Stomach (tissue), 9 donors: ENCODE data around the gene STAT5A. TPM values are rescaled to one million over a fixed set of nuclear protein-coding genes. Genes with fewer than 3 reads are reported as not detected.

Source experiments
- DNase-seq, 2 donors: peaks; one replicate each; pipeline versions ENCODE4 v3.0.0 to v3.0.0-alpha.2; 2013 to 2019
- H3K27ac ChIP-seq, 5 donors: fragments of 200-600 bp in 4 of 5; sonication (generic) in 4 of 5; one replicate each; pipeline ENCODE4 v1.5.1; 2013 to 2019; ENCODE audit warnings: mild to moderate bottlenecking in 1 of 5, moderate library complexity in 1 of 5
- H3K27me3 ChIP-seq, 3 donors: fragments of 200-600 bp; sonication (generic); one replicate each; pipeline ENCODE4 v1.5.1; 2017 to 2019; ENCODE audit warnings: mixed run types in 1 of 3
- H3K36me3 ChIP-seq, 4 donors: fragments of 200-600 bp; sonication (generic); 1 replicate in 3 of 4; 2 replicates in 1 of 4; pipeline ENCODE4 v1.5.1; 2016 to 2019
- H3K4me1 ChIP-seq, 4 donors: fragments of 200-600 bp; sonication (generic); one replicate each; pipeline ENCODE4 v1.5.1; 2016 to 2019
- H3K4me3 ChIP-seq, 4 donors: fragments of 200-600 bp; sonication (generic) in 3 of 4; one replicate each; pipeline ENCODE4 v1.5.1; 2016 to 2019; ENCODE audit warnings: mild to moderate bottlenecking in 1 of 4
- H3K9me3 ChIP-seq, 4 donors: fragments of 200-600 bp; sonication (generic); one replicate each; pipeline ENCODE4 v1.5.1; 2016 to 2019
- EP300 ChIP-seq: sonication (generic); formaldehyde crosslinking; IDR thresholded peaks from one replicate; pipeline ENCODE4 v1.6.1; 2017; ENCODE audit warnings: antibody characterized with exemption
- POLR2A ChIP-seq, 4 donors: fragments of 450-650 bp; IDR thresholded peaks; one replicate each; pipeline ENCODE4 v1.6.1; 2016; ENCODE audit warnings: antibody characterized with exemption in 4 of 4, control low read depth in 2 of 4, mild to moderate bottlenecking in 1 of 4, moderate library complexity in 1 of 4
- POLR2AphosphoS5 ChIP-seq, 3 donors: sonication (generic); formaldehyde crosslinking; IDR thresholded peaks; one replicate each; pipeline ENCODE4 v1.6.1; 2016; ENCODE audit warnings: antibody characterized with exemption in 3 of 3
- WGBS, 5 donors: extraction: QIAGEN DNeasy Blood & Tissue Kit in 3 of 5; methylation state at CpG; one replicate each; pipeline versions ENCODE4 v1.1.5 to v1.1.7; 2013 to 2018; 5-methylcytosine and 5-hydroxymethylcytosine counted together
- intact Hi-C: fragments of 100-400 bp; cut with DNase I; formaldehyde crosslinking; loops from one replicate; pipeline ENCODE4 v1.15.1; 2023; ENCODE audit warnings: low total_unique reads
- polyA plus RNA-seq, 3 donors: library from polyadenylated mRNA; stranded (reverse); fragments of 200-250 nt; gene quantifications; one replicate each; pipeline ENCODE4 v1.2.3, GENCODE V29; 2013
- total RNA-seq, 5 donors: library from RNA; depleted of rRNA; stranded (reverse); fragments of >200 nt; gene quantifications; one replicate each; pipeline versions ENCODE4 v1.1.0 to v1.2.3, GENCODE V29; 2014 to 2016
- TF ChIP-seq, protein P1 (sequence below), 7 experiments: fragments of 450-650 bp in 4 of 7; fragments of 200-600 bp in 3 of 7; sonication (generic) in 3 of 7; IDR thresholded peaks; one replicate each; pipeline ENCODE4 v1.5.1; 2016 to 2019; ENCODE audit warnings: antibody characterized with exemption in 7 of 7, control low read depth in 2 of 7, mild to moderate bottlenecking in 1 of 7
- donor health status: healthy with polysubstance abuse.
- donor health status: Bipolar disorder and iron deficiency.
- donor health status: healthy.

The STAT5A gene
- total and polyA plus RNA-seq, 8 donors, result 9.6 to 81.7 (median 16.6) TPM

DNA sequence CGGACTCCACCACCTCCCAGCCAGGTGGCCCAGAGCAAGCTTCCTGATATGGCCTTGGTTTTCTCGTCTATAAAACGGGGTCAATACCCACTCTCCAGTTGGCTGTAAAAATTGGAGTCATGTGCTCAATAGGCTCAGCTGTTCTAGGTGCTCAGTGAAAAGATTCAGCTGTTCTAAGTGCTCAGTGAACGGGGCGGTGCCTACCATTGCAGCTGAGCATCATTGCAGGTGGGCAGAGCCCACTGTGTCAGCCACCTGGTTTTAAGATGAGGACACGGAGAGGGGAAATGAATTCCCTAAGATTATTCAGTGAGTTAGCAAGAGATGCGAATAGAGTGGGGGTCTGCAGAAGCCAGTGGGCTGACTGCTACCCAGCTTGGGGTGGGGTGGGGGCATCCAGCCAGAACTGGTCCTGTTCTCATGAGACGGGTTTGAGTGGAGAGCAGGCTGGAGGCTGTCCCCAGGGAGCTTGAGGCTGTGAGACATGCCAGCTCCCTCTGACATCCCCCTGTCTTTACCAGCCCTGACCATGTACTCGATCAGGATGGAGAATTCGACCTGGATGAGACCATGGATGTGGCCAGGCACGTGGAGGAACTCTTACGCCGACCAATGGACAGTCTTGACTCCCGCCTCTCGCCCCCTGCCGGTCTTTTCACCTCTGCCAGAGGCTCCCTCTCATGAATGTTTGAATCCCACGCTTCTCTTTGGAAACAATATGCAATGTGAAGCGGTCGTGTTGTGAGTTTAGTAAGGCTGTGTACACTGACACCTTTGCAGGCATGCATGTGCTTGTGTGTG is 21.9 kb downstream of the STAT5A start:
- DNase-seq, result no peak
- Histone ChIP-seq H3K27ac (peak overlapping the region in 3 of 5 donors; percentile 9 to 90 (median 85)), H3K4me3 (no peak overlapping the region), H3K4me1 (peaks cover 22 to 64% (median 47%) of the 10 kb centered on the region in 4 donors), H3K36me3 (peaks cover 46 to 99% (median 91%) of the 10 kb centered on the region in 4 donors), H3K27me3 (no peaks in the 10 kb centered on the region), H3K9me3 (no peaks in the 10 kb centered on the region)
- TF ChIP-seq POLR2AphosphoS5 (IDR thresholded peaks at IDR 0.05) (no peak), EP300 (no peak), POLR2A (IDR thresholded peaks at IDR 0.05) (no peak)
- TF ChIP-seq, protein P1, sequence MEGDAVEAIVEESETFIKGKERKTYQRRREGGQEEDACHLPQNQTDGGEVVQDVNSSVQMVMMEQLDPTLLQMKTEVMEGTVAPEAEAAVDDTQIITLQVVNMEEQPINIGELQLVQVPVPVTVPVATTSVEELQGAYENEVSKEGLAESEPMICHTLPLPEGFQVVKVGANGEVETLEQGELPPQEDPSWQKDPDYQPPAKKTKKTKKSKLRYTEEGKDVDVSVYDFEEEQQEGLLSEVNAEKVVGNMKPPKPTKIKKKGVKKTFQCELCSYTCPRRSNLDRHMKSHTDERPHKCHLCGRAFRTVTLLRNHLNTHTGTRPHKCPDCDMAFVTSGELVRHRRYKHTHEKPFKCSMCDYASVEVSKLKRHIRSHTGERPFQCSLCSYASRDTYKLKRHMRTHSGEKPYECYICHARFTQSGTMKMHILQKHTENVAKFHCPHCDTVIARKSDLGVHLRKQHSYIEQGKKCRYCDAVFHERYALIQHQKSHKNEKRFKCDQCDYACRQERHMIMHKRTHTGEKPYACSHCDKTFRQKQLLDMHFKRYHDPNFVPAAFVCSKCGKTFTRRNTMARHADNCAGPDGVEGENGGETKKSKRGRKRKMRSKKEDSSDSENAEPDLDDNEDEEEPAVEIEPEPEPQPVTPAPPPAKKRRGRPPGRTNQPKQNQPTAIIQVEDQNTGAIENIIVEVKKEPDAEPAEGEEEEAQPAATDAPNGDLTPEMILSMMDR (IDR thresholded peaks at IDR 0.05), result no peak
- intact Hi-C loops, result no loop called here
- WGBS, 5 donors, result 80 to 83% (median 82%) methylated on average over 19 of the region's 19 CpGs

DNA sequence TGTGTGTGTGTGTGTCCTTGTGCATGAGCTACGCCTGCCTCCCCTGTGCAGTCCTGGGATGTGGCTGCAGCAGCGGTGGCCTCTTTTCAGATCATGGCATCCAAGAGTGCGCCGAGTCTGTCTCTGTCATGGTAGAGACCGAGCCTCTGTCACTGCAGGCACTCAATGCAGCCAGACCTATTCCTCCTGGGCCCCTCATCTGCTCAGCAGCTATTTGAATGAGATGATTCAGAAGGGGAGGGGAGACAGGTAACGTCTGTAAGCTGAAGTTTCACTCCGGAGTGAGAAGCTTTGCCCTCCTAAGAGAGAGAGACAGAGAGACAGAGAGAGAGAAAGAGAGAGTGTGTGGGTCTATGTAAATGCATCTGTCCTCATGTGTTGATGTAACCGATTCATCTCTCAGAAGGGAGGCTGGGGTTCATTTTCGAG is 22.5 kb downstream of the STAT5A start:
- TF ChIP-seq, protein P1 (IDR thresholded peaks at IDR 0.05), result no peak
- no peak for TF ChIP-seq POLR2A (IDR thresholded peaks at IDR 0.05)
- no peak for TF ChIP-seq POLR2AphosphoS5 (IDR thresholded peaks at IDR 0.05)
- no peak for TF ChIP-seq EP300
- no peak for DNase-seq
- Histone ChIP-seq H3K27ac (peak overlapping the region in 4 of 5 donors; percentile 74 to 90 (median 84)), H3K36me3 (peaks cover 52 to 99% (median 91%) of the 10 kb centered on the region in 4 donors), H3K27me3 (no peaks in the 10 kb centered on the region), H3K9me3 (no peaks in the 10 kb centered on the region), H3K4me1 (peaks cover 22 to 70% (median 51%) of the 10 kb centered on the region in 4 donors), H3K4me3 (no peak overlapping the region)
- intact Hi-C loops, result no loop called here
- WGBS, 5 donors, result 68 to 77% (median 75%) methylated on average over 9 of the region's 9 CpGs

DNA sequence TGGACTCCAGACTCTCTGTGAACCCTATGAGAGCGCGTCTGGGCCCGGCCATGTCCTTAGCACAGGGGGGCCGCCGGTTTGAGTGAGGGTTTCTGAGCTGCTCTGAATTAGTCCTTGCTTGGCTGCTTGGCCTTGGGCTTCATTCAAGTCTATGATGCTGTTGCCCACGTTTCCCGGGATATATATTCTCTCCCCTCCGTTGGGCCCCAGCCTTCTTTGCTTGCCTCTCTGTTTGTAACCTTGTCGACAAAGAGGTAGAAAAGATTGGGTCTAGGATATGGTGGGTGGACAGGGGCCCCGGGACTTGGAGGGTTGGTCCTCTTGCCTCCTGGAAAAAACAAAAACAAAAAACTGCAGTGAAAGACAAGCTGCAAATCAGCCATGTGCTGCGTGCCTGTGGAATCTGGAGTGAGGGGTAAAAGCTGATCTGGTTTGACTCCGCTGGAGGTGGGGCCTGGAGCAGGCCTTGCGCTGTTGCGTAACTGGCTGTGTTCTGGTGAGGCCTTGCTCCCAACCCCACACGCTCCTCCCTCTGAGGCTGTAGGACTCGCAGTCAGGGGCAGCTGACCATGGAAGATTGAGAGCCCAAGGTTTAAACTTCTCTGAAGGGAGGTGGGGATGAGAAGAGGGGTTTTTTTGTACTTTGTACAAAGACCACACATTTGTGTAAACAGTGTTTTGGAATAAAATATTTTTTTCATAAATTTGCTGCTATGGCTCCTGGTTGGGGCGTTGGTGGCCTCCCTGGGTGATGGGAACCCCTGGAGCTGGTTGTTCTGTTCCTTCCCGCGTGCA is 23.1 kb downstream of the STAT5A start:
- Histone ChIP-seq H3K36me3 (peaks cover 55 to 99% (median 91%) of the 10 kb centered on the region in 4 donors), H3K4me1 (peaks cover 22 to 75% (median 52%) of the 10 kb centered on the region in 4 donors), H3K27ac (peak overlapping the region; percentile 42 to 90 (median 82)), H3K9me3 (no peaks in the 10 kb centered on the region), H3K27me3 (no peaks in the 10 kb centered on the region), H3K4me3 (peak overlapping the region in 3 of 4 donors; percentile 33 to 40 (median 34))
- intact Hi-C loops, result no loop called here
- 51 to 70% (median 61%) methylated on average over 19 of the region's 19 CpGs for WGBS, 5 donors
- peak; percentile 57 to 96 for DNase-seq
- TF ChIP-seq, protein P1 (IDR thresholded peaks at IDR 0.05), result no peak
- peak; percentile 14 to 87 (median 65) for TF ChIP-seq POLR2AphosphoS5 (IDR thresholded peaks at IDR 0.05)
- TF ChIP-seq EP300, result no peak

DNA sequence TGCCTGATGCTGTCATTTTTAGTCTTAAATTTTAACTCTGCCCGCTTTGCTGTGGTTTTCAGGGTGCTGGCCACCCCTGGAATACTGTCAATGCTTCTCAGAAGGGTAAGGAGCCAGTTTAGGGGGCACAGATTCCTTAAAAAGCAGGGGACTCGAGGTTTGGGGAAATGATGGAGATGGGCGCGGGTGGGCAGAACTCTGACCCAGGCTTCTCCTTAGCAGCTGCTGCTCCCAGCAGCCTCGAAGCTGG is 23.7 kb downstream of the STAT5A start:
- 17 to 44% (median 32%) methylated on average over 5 of the region's 5 CpGs for WGBS, 5 donors
- no peaks in the 10 kb centered on the region for H3K27me3 ChIP-seq
- intact Hi-C loops, result no loop called here
- H3K4me1 ChIP-seq, result peaks cover 22 to 75% (median 52%) of the 10 kb centered on the region in 4 donors
- H3K9me3 ChIP-seq, result no peaks in the 10 kb centered on the region
- peak overlapping the region in 3 of 4 donors; percentile 33 to 40 (median 34) for H3K4me3 ChIP-seq
- no peak for TF ChIP-seq EP300
- no peak for TF ChIP-seq POLR2AphosphoS5 (IDR thresholded peaks at IDR 0.05)
- TF ChIP-seq POLR2A (IDR thresholded peaks at IDR 0.05), result no peak
- TF ChIP-seq, protein P1 (IDR thresholded peaks at IDR 0.05), result no peak
- DNase-seq, result no peak
- peak overlapping the region; percentile 42 to 90 (median 82) for H3K27ac ChIP-seq
- H3K36me3 ChIP-seq, result peaks cover 56 to 99% (median 91%) of the 10 kb centered on the region in 4 donors
